HepG2 (cell line): ENCODE measurements around the gene TMEM8B. TPM values are rescaled to one million over a fixed set of nuclear protein-coding genes. Genes with fewer than 3 reads are reported as not detected.

ENCODE experiments used
- ATAC-seq: fragments of 200-7000 bp; cut with Tn5 transposase; 3 replicates; pipeline ENCODE4 v1.9.1; 2020; ENCODE audit warnings: mild to moderate bottlenecking, moderate library complexity
- BruUV-seq: library from RNA; stranded (reverse); fragments of 400-500 nt; replicated peaks from 2 replicates; lab custom pipeline; 2021; lab: Mats Ljungman, UMichigan
- CTCF ChIA-PET: fragments of 300-600 bp; formaldehyde crosslinking; extraction: SDS; loops from one replicate; lab custom pipeline; 2021; ENCODE audit warnings: low total read pairs, inconsistent platforms, low intra/inter-chr PET ratio; lab: Yijun Ruan, JAX
- POLR2A ChIA-PET: fragments of 350-600 bp; sonication (Branson Sonifier 250); formaldehyde crosslinking; loops from one replicate; lab custom pipeline; 2020; ENCODE audit warnings: antibody characterized with exemption, inconsistent platforms; lab: Yijun Ruan, JAX
- DNase-seq: peaks from one replicate; pipeline ENCODE4 v3.0.0-alpha.2; 2015; ENCODE audit warnings: low spot score
- FAIRE-seq: peaks from 3 replicates; lab custom pipeline; 2011; peaks lifted over from hg19 to GRCh38; lab: Jason Lieb, UNC
- H2AFZ ChIP-seq: one replicate; pipeline ENCODE4 v1.6.1; 2011; ENCODE audit warnings: low read length, inconsistent platforms
- H3K27ac ChIP-seq: fragments of 300-600 bp; 3 replicates; pipeline ENCODE4 v1.8.0; 2011; ENCODE audit warnings: mixed run types, mild to moderate bottlenecking, mixed read lengths, low read length, inconsistent platforms; ENCODE audit not compliant: insufficient read depth; ENCODE audit errors: extremely low read length
- H3K27me3 ChIP-seq, 2 experiments: fragments of 200-600 bp in 1 of 2; 2 replicates in 1 of 2; 3 replicates in 1 of 2; pipeline versions ENCODE4 v1.6.0 to v1.8.0; 2011; ENCODE audit warnings: low read length in 2 of 2, mild to moderate bottlenecking in 2 of 2, moderate library complexity in 2 of 2, inconsistent platforms in 1 of 2; ENCODE audit not compliant: insufficient read depth in 2 of 2, control insufficient read depth in 1 of 2
- H3K36me3 ChIP-seq, 2 experiments: fragments of 200-600 bp in 1 of 2; replicated peaks in 1 of 2; 2 replicates in 1 of 2; 3 replicates in 1 of 2; pipeline versions ENCODE4 v1.5.1 to v1.8.0; 2011; ENCODE audit warnings: low read length in 2 of 2, inconsistent platforms in 1 of 2; ENCODE audit not compliant: insufficient read depth in 2 of 2, control insufficient read depth in 1 of 2
- H3K4me1 ChIP-seq: 2 replicates; pipeline ENCODE4 v1.5.1; 2012; ENCODE audit warnings: low read length, inconsistent platforms; ENCODE audit not compliant: insufficient read depth
- H3K4me2 ChIP-seq: 2 replicates; pipeline ENCODE4 v1.6.0; 2011; ENCODE audit warnings: low read depth, low read length, inconsistent platforms
- H3K4me3 ChIP-seq, 3 experiments: fragments of 200-600 bp in 1 of 3; sonication (generic), shearing (Covaris generic) in 1 of 3; replicated peaks in 1 of 3; 2 replicates each; pipeline ENCODE4 v1.5.1; 2011 to 2016; ENCODE audit warnings: low read length in 3 of 3, inconsistent platforms in 2 of 3, low read depth in 2 of 3, mild to moderate bottlenecking in 2 of 3, control low read depth in 1 of 3, mixed read lengths in 1 of 3; ENCODE audit not compliant: insufficient read depth in 1 of 3
- H3K79me2 ChIP-seq: one replicate; pipeline ENCODE4 v1.6.1; 2011; ENCODE audit warnings: low read length, inconsistent platforms; ENCODE audit not compliant: insufficient read depth
- H3K9ac ChIP-seq: 2 replicates; pipeline ENCODE4 v1.6.0; 2011; ENCODE audit warnings: mild to moderate bottlenecking, low read depth, low read length, inconsistent platforms; ENCODE audit not compliant: insufficient read depth
- H3K9me3 ChIP-seq: 2 replicates; pipeline ENCODE4 v1.5.1; 2012; ENCODE audit warnings: mild to moderate bottlenecking, low read length
- H4K20me1 ChIP-seq: 2 replicates; pipeline ENCODE4 v1.6.0; 2011; ENCODE audit warnings: inconsistent platforms, mild to moderate bottlenecking, low read length, moderate library complexity; ENCODE audit not compliant: insufficient read depth
- ATRX ChIP-seq: sonication (generic); formaldehyde crosslinking; IDR thresholded peaks from 2 replicates; pipeline ENCODE4 v1.4.0; 2020; ENCODE audit warnings: missing genetic modification reagents, borderline replicate concordance
- BCLAF1 ChIP-seq: fragments of 450-650 bp; IDR thresholded peaks from 2 replicates; pipeline ENCODE4 v1.6.1; 2017; ENCODE audit warnings: mild to moderate bottlenecking
- CBX2 ChIP-seq, 2 experiments: fragments of 200-600 bp in 1 of 2; sonication (generic); formaldehyde crosslinking in 1 of 2; IDR thresholded peaks; 2 replicates each; pipeline versions ENCODE4 v1.7.0 to v1.8.1; 2018 to 2022; ENCODE audit warnings: low read depth in 2 of 2, low read length in 1 of 2, mild to moderate bottlenecking in 1 of 2, missing genetic modification reagents in 1 of 2
- CENPX ChIP-seq: sonication (generic); formaldehyde crosslinking; IDR thresholded peaks from 2 replicates; pipeline ENCODE4 v1.9.0; 2021; ENCODE audit warnings: mild to moderate bottlenecking, missing genetic modification reagents, moderate library complexity
- JARID2 ChIP-seq: sonication (generic); formaldehyde crosslinking; IDR thresholded peaks from 2 replicates; pipeline ENCODE4 v1.8.1; 2023; ENCODE audit warnings: missing genetic modification reagents, inconsistent platforms; ENCODE audit not compliant: insufficient replicate concordance
- KDM6A ChIP-seq: IDR thresholded peaks from 2 replicates; pipeline ENCODE4 v1.6.1; 2016; ENCODE audit warnings: low read depth
- MAFG ChIP-seq: sonication (generic); formaldehyde crosslinking; IDR thresholded peaks from 2 replicates; pipeline ENCODE4 v1.5.1; 2020; ENCODE audit warnings: mild to moderate bottlenecking, missing genetic modification reagents
- MLXIP ChIP-seq: sonication (generic); formaldehyde crosslinking; IDR thresholded peaks from 2 replicates; pipeline ENCODE4 v1.9.0; 2021; ENCODE audit warnings: missing genetic modification reagents, borderline replicate concordance
- NBN ChIP-seq: fragments of 450-650 bp; conservative IDR thresholded peaks from 2 replicates; pipeline ENCODE4 v1.6.1; 2017
- NFYB ChIP-seq: sonication (generic); formaldehyde crosslinking; IDR thresholded peaks from 2 replicates; pipeline ENCODE4 v1.4.0; 2020; ENCODE audit warnings: missing genetic modification reagents
- POLR2AphosphoS2 ChIP-seq: IDR thresholded peaks from 2 replicates; pipeline ENCODE4 v1.6.1; 2011; ENCODE audit warnings: low read depth, low read length, improper control_type of control experiment
- ZNF138 ChIP-seq: sonication (generic); formaldehyde crosslinking; IDR thresholded peaks from 2 replicates; pipeline ENCODE4 v1.5.0; 2020; ENCODE audit warnings: mild to moderate bottlenecking, low read depth, missing genetic modification reagents
- ZNF333 ChIP-seq: sonication (generic); formaldehyde crosslinking; IDR thresholded peaks from 2 replicates; pipeline ENCODE4 v1.4.0; 2020; ENCODE audit warnings: mild to moderate bottlenecking, missing genetic modification reagents, borderline replicate concordance
- ZNF841 ChIP-seq: sonication (generic); formaldehyde crosslinking; IDR thresholded peaks from 2 replicates; pipeline ENCODE4 v1.8.1; 2023; ENCODE audit warnings: missing genetic modification reagents, borderline replicate concordance
- WGBS: methylation state at CpG from one replicate; pipeline ENCODE4 v1.1.6; 2017; ENCODE audit warnings: low lambda C conversion rate; 5-methylcytosine and 5-hydroxymethylcytosine counted together
- in situ Hi-C: cut with HindIII; loops from 2 replicates; pipeline ENCODE4 v1.10.0; 2017; ENCODE audit warnings: low pct_unique_long_range_greater_than_20kb; ENCODE audit not compliant: extremely low pct_ligation_motif_present
- intact Hi-C: fragments of 100-400 bp; cut with micrococcal nuclease; formaldehyde crosslinking; loops from one replicate; pipeline ENCODE4 v1.10.0; 2022; ENCODE audit not compliant: unreplicated experiment
- polyA plus RNA-seq, 8 experiments: library from polyadenylated mRNA; depleted of rRNA in 3 of 8; stranded (reverse) in 7 of 8; unstranded in 1 of 8; fragments of >200 nt; fragmentation: Illumina TruSeq in 4 of 8; extraction: Trizol in 4 of 8; gene quantifications; 2 replicates each; pipeline versions ENCODE4 v1.2.1 to v1.2.3, GENCODE V29; 2011 to 2016; ENCODE audit warnings: low read depth in 4 of 8, missing spikeins in 1 of 8, mixed read lengths in 1 of 8; ENCODE audit not compliant: insufficient read depth in 1 of 8
- total RNA-seq, 5 experiments: library from RNA; depleted of rRNA; stranded (reverse); fragments of >200 nt; fragmentation: Illumina TruSeq; extraction: Trizol; gene quantifications; 2 replicates each; pipeline ENCODE4 v1.2.3, GENCODE V29; 2016; ENCODE audit warnings: low read depth in 1 of 5

Gene TMEM8B
- total and polyA plus RNA-seq, 2 of the 13 experiments (the other 11 are each of a cell fraction or from before 2014, with no cell fraction given) = 2.1 to 2.7 TPM

GRCh38 chr9:35808433-35808832 lies 20.6 kb upstream of the TMEM8B start:
- CTCF ChIA-PET = no interaction called here
- no peak overlapping the region for H3K9ac ChIP-seq
- no TSS peak for BruUV-seq

More at GRCh38 chr9:35808433-35808832, 20.6 kb upstream of the TMEM8B start:
- intact Hi-C loops (no loop called here), in situ Hi-C loops (no loop called here)
- no peak overlapping the region for H3K27ac ChIP-seq
- no peaks in the 10 kb centered on the region for H3K27me3 ChIP-seq
- no peak overlapping the region for H2AFZ ChIP-seq
- POLR2A ChIA-PET = no interaction called here
- peaks cover 4% of the 10 kb centered on the region in 2 experiments; a peak in 3 of 5 replicates for H3K36me3 ChIP-seq
- no peak for FAIRE-seq
- H3K9me3 ChIP-seq = no peaks in the 10 kb centered on the region
- TF ChIP-seq JARID2 (CRISPR knock-in tag) (no peak), MLXIP (CRISPR knock-in tag) (no peak), ATRX (CRISPR knock-in tag) (no peak), MAFG (CRISPR knock-in tag) (no peak), KDM6A (CRISPR knock-in tag) (no peak), POLR2AphosphoS2 (no peak), NFYB (CRISPR knock-in tag) (no peak), ZNF841 (no peak), BCLAF1 (no peak), CBX2 (IDR thresholded peaks at IDR 0.05; ENCODE audit: low read depth, low read length) (no peak), CBX2 (CRISPR knock-in tag; IDR thresholded peaks at IDR 0.05; ENCODE audit: low read depth) (no peak), CENPX (CRISPR knock-in tag) (no peak), ZNF333 (CRISPR knock-in tag) (no peak), NBN (no peak), ZNF138 (CRISPR knock-in tag) (no peak)
- ATAC-seq = no peak
- H3K79me2 ChIP-seq = no peaks in the 10 kb centered on the region
- WGBS = 91% methylated on average over 9 of the region's 9 CpGs
- H3K4me3 ChIP-seq = no peak overlapping the region
- no peak for DNase-seq
- no peak overlapping the region for H3K4me2 ChIP-seq
- no peaks in the 10 kb centered on the region for H4K20me1 ChIP-seq
- H3K4me1 ChIP-seq = peaks cover 21% of the 10 kb centered on the region
